ENCODE results near the gene AFF1.

AFF1 gene

DNA sequence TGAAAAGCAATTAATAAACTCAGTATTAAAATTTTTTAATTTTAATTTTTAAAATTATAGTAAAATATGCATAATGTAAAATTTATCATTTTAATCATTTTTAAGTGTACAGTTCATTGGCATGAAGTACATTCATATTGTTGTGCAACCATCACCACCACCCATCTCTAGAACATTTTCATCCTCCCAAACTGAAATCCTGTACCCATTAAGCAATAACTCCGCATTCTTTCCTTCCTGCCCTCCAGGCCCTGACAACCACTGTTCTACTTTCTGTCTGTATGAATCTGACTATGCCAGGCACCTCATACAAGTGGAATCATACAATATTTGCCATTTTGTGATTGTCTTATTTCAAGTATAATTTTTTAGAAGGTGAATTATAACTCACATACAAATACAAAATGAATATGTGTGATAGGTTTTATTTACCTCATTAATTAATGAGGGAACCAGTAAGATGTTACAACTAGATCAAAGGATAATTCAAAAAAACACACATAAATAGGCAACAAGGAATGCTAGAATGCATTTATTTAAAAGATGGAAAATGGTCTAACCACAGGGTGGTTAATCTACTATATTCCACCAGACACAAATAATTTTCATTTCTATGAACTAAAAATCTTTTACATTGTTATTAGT lies 13.1 kb upstream of the AFF1 start:
- no peak overlapping the region for H3K4me3 ChIP-seq (ENCODE audit: low read length in 2 of 2)
- no peaks in the 10 kb centered on the region for H3K27me3 ChIP-seq (ENCODE audit: control insufficient read depth in 2 of 2, insufficient read depth in 2 of 2, low read length in 2 of 2)
- no peaks in the 10 kb centered on the region for H3K4me1 ChIP-seq (ENCODE audit: control insufficient read depth in 2 of 2, insufficient read depth in 2 of 2, low read length in 2 of 2)
- no peaks in the 10 kb centered on the region for H3K9me3 ChIP-seq (ENCODE audit: control insufficient read depth in 2 of 2, low read length in 2 of 2)
- H3K27ac ChIP-seq (ENCODE audit: low read depth in 2 of 2, low read length in 2 of 2): no peak overlapping the region
- no peak overlapping the region for H3K9ac ChIP-seq (ENCODE audit: low read depth in 1 of 2, low read length in 2 of 2)
- peaks cover 0 to 7% of the 10 kb centered on the region in 2 donors for H3K36me3 ChIP-seq (ENCODE audit: control insufficient read depth in 2 of 2, insufficient read depth in 2 of 2, low read length in 2 of 2)

DNA sequence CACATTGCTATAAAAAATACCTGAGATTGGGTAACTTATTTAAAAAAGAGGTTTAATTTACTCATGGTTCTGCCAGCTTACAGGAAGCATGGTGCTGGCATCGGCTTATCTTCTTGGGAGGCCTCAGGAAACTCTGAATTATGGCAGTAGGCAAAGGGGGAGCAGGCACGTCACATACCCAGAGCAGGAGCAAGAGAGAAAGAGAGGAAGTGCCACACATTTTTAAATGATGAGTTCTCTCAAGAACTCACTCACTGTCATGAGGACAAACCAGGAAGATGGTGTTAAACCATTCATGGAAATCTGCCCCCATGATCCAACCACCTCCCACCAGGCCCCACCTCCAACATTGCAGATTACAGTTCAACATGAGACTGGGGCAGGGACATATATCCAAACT lies 10.0 kb upstream of the AFF1 start:
- H3K9ac ChIP-seq (ENCODE audit: low read depth in 1 of 2, low read length in 2 of 2): no peak overlapping the region
- no peaks in the 10 kb centered on the region for H3K4me1 ChIP-seq (ENCODE audit: control insufficient read depth in 2 of 2, insufficient read depth in 2 of 2, low read length in 2 of 2)
- no peak overlapping the region for H3K27ac ChIP-seq (ENCODE audit: low read depth in 2 of 2, low read length in 2 of 2)
- no peak overlapping the region for H3K4me3 ChIP-seq (ENCODE audit: low read length in 2 of 2)
- peaks cover 0 to 4% of the 10 kb centered on the region in 2 donors for H3K36me3 ChIP-seq (ENCODE audit: control insufficient read depth in 2 of 2, insufficient read depth in 2 of 2, low read length in 2 of 2)
- no peaks in the 10 kb centered on the region for H3K27me3 ChIP-seq (ENCODE audit: control insufficient read depth in 2 of 2, insufficient read depth in 2 of 2, low read length in 2 of 2)
- H3K9me3 ChIP-seq (ENCODE audit: control insufficient read depth in 2 of 2, low read length in 2 of 2): no peaks in the 10 kb centered on the region

DNA sequence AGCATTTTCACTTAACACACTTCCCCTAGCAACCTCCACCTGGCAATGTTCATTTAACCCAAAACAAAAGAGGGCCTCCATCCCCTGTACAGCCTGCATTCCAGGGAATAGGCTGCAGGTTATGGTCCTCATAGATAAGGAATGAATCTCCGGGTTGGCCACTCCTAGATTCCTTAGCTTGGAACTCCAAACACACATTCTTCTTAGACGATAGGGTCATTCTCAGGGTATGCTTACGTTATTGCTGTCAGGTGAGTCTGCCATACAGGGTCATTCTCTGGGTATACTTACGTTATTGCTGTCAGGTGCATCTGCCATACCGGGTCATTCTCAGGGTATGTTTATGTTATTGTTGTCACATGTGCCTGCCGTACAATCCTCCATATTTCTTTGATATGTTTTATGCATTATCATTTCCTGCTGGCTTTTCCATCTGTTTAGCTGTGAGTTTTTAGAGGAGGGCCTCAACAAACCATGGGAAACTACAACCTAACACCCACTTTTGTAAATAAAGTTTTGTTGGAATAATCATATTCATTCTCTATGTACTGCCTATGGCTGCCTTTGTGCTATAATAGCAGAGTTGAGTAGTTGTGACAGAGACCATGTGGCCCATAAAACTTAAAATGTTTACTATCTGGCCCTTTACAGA lies 8.2 kb upstream of the AFF1 start:
- Histone ChIP-seq H3K9me3 (ENCODE audit: control insufficient read depth in 2 of 2, low read length in 2 of 2) (no peaks in the 10 kb centered on the region), H3K9ac (ENCODE audit: low read depth in 1 of 2, low read length in 2 of 2) (no peak overlapping the region), H3K27me3 (ENCODE audit: control insufficient read depth in 2 of 2, insufficient read depth in 2 of 2, low read length in 2 of 2) (no peaks in the 10 kb centered on the region), H3K27ac (ENCODE audit: low read depth in 2 of 2, low read length in 2 of 2) (no peak overlapping the region), H3K4me3 (ENCODE audit: low read length in 2 of 2) (no peak overlapping the region), H3K36me3 (ENCODE audit: control insufficient read depth in 2 of 2, insufficient read depth in 2 of 2, low read length in 2 of 2) (peaks cover 8 to 11% of the 10 kb centered on the region in 2 donors), H3K4me1 (ENCODE audit: control insufficient read depth in 2 of 2, insufficient read depth in 2 of 2, low read length in 2 of 2) (no peaks in the 10 kb centered on the region)

DNA sequence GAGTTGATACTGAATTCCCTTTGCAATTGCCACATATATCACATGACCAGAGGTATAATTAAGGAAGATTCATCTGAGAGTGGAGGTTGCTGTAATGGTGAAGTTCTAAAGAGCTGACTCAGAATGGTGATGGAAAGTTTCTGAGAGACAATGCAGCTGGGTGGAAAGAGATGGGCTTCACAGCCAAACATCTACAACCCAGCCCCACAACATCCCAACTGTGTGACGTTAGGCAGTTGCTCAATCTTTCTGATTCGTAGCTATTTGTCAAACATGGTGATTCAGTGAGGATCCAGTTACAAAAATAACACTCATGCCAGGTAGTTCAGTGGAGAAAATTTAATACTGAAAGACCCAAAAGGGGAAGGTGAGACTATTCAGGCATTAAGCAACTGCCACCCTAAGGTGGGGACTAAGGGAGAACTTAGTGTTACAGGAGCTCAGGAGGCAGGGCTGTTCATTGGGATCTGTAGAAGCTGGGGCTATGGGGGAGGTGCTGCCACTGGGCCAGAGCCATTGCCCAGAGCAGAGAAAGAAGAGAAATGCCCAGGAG lies 6.9 kb upstream of the AFF1 start:
- Histone ChIP-seq H3K9ac (ENCODE audit: low read depth in 1 of 2, low read length in 2 of 2) (no peak overlapping the region), H3K4me1 (ENCODE audit: control insufficient read depth in 2 of 2, insufficient read depth in 2 of 2, low read length in 2 of 2) (no peaks in the 10 kb centered on the region), H3K36me3 (ENCODE audit: control insufficient read depth in 2 of 2, insufficient read depth in 2 of 2, low read length in 2 of 2) (peaks cover 8 to 11% of the 10 kb centered on the region in 2 donors), H3K27ac (ENCODE audit: low read depth in 2 of 2, low read length in 2 of 2) (no peak overlapping the region), H3K27me3 (ENCODE audit: control insufficient read depth in 2 of 2, insufficient read depth in 2 of 2, low read length in 2 of 2) (no peaks in the 10 kb centered on the region), H3K9me3 (ENCODE audit: control insufficient read depth in 2 of 2, low read length in 2 of 2) (no peaks in the 10 kb centered on the region), H3K4me3 (ENCODE audit: low read length in 2 of 2) (no peak overlapping the region)

DNA sequence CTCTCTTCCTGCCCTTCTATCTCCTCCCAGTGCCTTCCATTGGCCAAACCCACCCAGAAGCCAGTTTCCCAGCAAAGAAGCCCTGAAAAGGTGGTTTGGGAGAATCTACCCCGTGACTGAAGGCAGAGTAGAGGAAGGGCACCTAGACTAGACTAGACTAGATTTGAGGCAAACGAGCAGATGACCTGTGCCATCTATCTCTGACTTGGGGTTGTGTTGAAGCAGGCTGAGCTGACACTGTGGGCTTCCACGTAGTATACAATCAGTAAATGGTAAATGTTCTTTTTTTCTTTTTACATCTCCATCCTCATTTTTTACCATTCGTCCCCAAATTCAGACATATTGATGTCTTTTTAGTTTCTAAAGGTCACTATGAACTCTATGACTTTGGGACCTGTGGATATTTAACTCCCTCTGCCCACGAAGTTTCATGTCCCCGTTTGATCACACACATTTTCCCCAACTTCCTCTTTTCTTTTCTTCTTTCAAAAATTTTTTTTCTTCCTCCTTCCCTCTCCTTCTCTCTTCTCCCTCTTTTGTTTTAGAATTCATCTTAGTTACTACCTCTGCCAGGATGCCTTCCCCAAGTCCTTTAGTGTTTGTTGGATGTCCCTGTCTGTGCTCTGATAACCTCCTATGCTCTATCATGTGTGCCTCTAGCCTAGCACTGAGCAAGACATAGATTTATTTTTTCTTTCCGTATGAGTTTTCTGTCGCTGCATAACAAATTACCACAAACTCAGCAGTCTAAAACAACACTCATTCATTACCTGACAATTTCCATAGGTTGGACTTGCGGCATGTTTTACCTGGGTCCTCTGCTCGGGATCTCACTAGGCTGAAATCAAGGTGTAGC lies 6.2 kb upstream of the AFF1 start:
- Histone ChIP-seq H3K4me1 (ENCODE audit: control insufficient read depth in 2 of 2, insufficient read depth in 2 of 2, low read length in 2 of 2) (peaks cover 0 to 4% of the 10 kb centered on the region in 2 donors), H3K36me3 (ENCODE audit: control insufficient read depth in 2 of 2, insufficient read depth in 2 of 2, low read length in 2 of 2) (peaks cover 8 to 11% of the 10 kb centered on the region in 2 donors), H3K27me3 (ENCODE audit: control insufficient read depth in 2 of 2, insufficient read depth in 2 of 2, low read length in 2 of 2) (no peaks in the 10 kb centered on the region), H3K27ac (ENCODE audit: low read depth in 2 of 2, low read length in 2 of 2) (no peak overlapping the region), H3K9me3 (ENCODE audit: control insufficient read depth in 2 of 2, low read length in 2 of 2) (no peaks in the 10 kb centered on the region), H3K9ac (ENCODE audit: low read depth in 1 of 2, low read length in 2 of 2) (no peak overlapping the region), H3K4me3 (ENCODE audit: low read length in 2 of 2) (no peak overlapping the region)

DNA sequence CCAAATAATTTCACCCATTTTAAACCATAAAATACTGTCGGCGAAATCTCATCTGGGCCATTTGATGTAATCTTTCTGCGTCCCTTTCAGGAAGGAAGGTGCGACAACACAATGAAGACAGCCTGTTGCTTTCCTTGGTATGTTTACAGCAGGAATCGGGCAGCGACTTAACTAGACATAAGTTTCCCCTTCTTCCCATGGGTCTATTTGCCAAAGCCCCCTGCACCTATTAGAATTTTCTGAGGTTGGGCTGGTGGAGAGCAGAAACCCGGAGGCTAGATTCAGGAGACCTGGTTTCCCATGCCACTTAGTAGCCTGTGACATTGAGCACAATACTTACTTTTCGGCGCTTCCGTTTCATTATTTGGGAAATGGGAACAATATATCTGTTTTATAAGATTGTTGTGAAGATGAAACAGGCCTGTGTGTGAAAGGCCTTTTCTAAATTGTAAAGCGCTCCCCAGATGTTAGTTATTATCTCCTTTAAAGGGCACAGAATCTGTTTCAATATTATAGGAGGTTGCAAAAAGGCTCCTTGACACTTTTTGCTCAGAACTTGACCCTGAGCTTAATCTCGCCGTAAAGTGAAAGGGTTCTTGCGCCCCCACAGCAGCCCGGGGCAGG lies 552 bp upstream of the AFF1 start:
- no peaks in the 10 kb centered on the region for H3K27me3 ChIP-seq (ENCODE audit: control insufficient read depth in 2 of 2, insufficient read depth in 2 of 2, low read length in 2 of 2)
- H3K9ac ChIP-seq (ENCODE audit: low read depth in 1 of 2, low read length in 2 of 2): peak overlapping the region; percentile 90 to 93
- H3K9me3 ChIP-seq (ENCODE audit: control insufficient read depth in 2 of 2, low read length in 2 of 2): no peaks in the 10 kb centered on the region
- H3K27ac ChIP-seq (ENCODE audit: low read depth in 2 of 2, low read length in 2 of 2): peak overlapping the region; percentile 98
- peak overlapping the region; percentile 76 to 94 for H3K4me3 ChIP-seq (ENCODE audit: low read length in 2 of 2)
- H3K36me3 ChIP-seq (ENCODE audit: control insufficient read depth in 2 of 2, insufficient read depth in 2 of 2, low read length in 2 of 2): peaks cover 8 to 11% of the 10 kb centered on the region in 2 donors
- H3K4me1 ChIP-seq (ENCODE audit: control insufficient read depth in 2 of 2, insufficient read depth in 2 of 2, low read length in 2 of 2): peaks cover 17 to 26% of the 10 kb centered on the region in 2 donors

DNA sequence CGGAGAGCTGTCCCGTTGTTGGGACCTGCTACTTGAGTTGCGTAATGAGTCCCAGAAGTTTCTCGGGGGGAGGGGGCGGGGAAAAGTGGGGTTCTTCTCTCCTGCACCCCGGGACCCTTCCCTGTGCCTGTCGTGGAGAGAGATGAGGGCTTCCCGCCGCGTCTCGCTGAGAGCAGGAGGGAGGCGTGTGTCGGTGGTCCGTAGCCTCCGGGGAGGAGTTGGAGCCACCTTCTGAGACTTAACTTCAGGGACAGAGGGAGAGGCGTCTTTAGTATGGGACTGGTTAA lies 698 bp downstream of the AFF1 start:
- Histone ChIP-seq H3K9me3 (ENCODE audit: control insufficient read depth in 2 of 2, low read length in 2 of 2) (no peaks in the 10 kb centered on the region), H3K36me3 (ENCODE audit: control insufficient read depth in 2 of 2, insufficient read depth in 2 of 2, low read length in 2 of 2) (peaks cover 7% of the 10 kb centered on the region in 2 donors), H3K4me3 (ENCODE audit: low read length in 2 of 2) (peak overlapping the region; percentile 86 to 94), H3K9ac (ENCODE audit: low read depth in 1 of 2, low read length in 2 of 2) (peak overlapping the region; percentile 93 to 95), H3K27me3 (ENCODE audit: control insufficient read depth in 2 of 2, insufficient read depth in 2 of 2, low read length in 2 of 2) (no peaks in the 10 kb centered on the region), H3K27ac (ENCODE audit: low read depth in 2 of 2, low read length in 2 of 2) (peak overlapping the region; percentile 98), H3K4me1 (ENCODE audit: control insufficient read depth in 2 of 2, insufficient read depth in 2 of 2, low read length in 2 of 2) (peaks cover 26 to 33% of the 10 kb centered on the region in 2 donors)

DNA sequence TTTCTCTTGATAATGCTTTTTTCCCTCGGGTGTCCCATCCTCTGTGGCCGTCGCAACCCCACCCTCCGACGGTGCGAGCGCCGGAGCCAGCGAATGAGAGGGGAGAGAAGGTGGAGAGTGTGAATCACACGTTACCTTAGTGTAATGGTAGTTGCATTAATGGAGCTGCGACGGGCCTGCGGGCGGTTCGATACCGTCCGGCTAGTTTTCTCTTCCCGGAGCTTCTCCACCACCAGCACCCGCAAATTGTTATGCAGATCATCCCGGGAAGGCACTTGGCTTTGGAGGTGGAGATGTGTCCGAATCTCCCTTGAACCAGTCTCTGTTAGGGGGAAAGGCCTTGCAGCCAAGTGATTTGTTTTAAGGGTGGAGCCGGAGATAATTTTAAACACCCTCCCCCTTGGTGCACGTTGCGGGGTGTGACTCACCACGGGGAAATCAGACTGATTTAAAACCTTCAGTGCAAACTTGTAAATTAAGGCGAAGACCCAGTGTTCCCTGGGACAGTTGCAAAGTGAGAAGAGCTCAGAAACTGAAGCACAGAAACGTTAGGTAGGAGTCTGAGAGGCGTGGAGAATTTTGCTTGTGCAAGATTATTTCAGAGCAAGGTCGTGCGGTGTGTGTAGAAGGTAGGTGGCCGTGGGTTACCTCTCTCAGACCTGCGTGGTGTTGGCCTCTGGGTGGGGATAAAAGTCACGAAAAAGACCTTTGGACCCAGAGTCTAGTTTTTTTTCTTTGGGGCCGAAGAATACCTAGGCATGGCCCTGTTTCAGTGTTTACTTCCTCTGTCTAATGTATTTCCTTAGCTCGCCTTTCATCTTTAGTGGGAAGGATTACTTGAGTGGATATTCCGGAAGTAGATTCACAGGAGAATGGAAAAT lies 1.3 kb downstream of the AFF1 start:
- Histone ChIP-seq H3K4me1 (ENCODE audit: control insufficient read depth in 2 of 2, insufficient read depth in 2 of 2, low read length in 2 of 2) (peaks cover 26 to 33% of the 10 kb centered on the region in 2 donors), H3K36me3 (ENCODE audit: control insufficient read depth in 2 of 2, insufficient read depth in 2 of 2, low read length in 2 of 2) (peaks cover 1 to 4% of the 10 kb centered on the region in 2 donors), H3K9me3 (ENCODE audit: control insufficient read depth in 2 of 2, low read length in 2 of 2) (no peaks in the 10 kb centered on the region), H3K9ac (ENCODE audit: low read depth in 1 of 2, low read length in 2 of 2) (peak overlapping the region; percentile 93 to 95), H3K27ac (ENCODE audit: low read depth in 2 of 2, low read length in 2 of 2) (peak overlapping the region; percentile 98), H3K4me3 (ENCODE audit: low read length in 2 of 2) (peak overlapping the region; percentile 86 to 94), H3K27me3 (ENCODE audit: control insufficient read depth in 2 of 2, insufficient read depth in 2 of 2, low read length in 2 of 2) (no peaks in the 10 kb centered on the region)

DNA sequence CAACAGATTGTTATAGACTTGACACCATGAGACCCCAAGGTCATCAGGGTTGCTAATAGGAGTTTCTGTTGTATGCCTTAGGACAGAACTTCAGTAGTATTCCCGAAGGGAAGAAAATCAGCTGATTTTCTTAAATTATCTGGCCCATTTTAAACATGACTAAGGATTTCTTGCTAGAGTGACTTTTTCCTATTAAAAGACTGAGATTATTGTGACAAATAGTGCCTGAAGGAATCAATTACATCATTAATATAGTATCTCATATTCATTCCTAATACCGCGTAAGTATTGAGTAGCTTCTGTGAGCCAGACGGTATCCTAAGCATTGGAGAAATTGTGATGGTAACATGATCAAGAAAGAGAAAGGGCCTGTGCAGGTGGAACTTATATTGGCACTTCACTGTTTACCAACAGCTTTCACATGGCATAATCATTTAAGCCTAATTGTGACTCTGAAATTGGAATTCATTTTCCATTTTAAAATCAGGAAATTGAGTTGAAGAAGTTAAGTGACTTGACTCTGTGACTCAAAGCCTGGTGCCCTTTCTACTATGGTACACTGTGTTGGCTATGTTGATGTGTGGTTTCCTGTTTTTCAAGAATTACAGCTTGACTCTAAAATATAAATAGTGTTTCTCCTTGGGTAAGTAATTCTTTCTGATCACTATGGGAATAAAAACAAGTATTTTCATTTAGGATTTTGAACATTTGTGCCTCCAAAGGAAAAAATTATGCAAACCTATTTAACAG lies 4.1 kb downstream of the AFF1 start:
- Histone ChIP-seq H3K27me3 (ENCODE audit: control insufficient read depth in 2 of 2, insufficient read depth in 2 of 2, low read length in 2 of 2) (no peaks in the 10 kb centered on the region), H3K4me3 (ENCODE audit: low read length in 2 of 2) (peak overlapping the region; percentile 11 to 12), H3K27ac (ENCODE audit: low read depth in 2 of 2, low read length in 2 of 2) (peak overlapping the region; percentile 66 to 98), H3K9me3 (ENCODE audit: control insufficient read depth in 2 of 2, low read length in 2 of 2) (no peaks in the 10 kb centered on the region), H3K9ac (ENCODE audit: low read depth in 1 of 2, low read length in 2 of 2) (peak overlapping the region in 1 of 2 donors; percentile 1), H3K36me3 (ENCODE audit: control insufficient read depth in 2 of 2, insufficient read depth in 2 of 2, low read length in 2 of 2) (no peaks in the 10 kb centered on the region), H3K4me1 (ENCODE audit: control insufficient read depth in 2 of 2, insufficient read depth in 2 of 2, low read length in 2 of 2) (peaks cover 42% of the 10 kb centered on the region in 2 donors)
